RWPE2 (cell line): ENCODE results near the gene TDP2.

Experiments
- ATAC-seq: fragments of 200-7000 bp; cut with Tn5 transposase; 3 replicates; pipeline ENCODE4 v1.9.1; 2021; ENCODE audit warnings: low read depth
- DNase-seq: peaks from one replicate; pipeline ENCODE4 v3.0.0-alpha.2; 2020; ENCODE audit warnings: low spot score
- H3K27ac ChIP-seq: fragments of 450-650 bp; 2 replicates; pipeline ENCODE4 v1.5.1; 2017; ENCODE audit warnings: mild to moderate bottlenecking; ENCODE audit not compliant: poor library complexity, severe bottlenecking
- H3K27me3 ChIP-seq: fragments of 250-450 bp; sonication (Bioruptor Pico); 2 replicates; pipeline ENCODE4 v1.5.1; 2021; ENCODE audit warnings: mild to moderate bottlenecking, moderate library complexity; ENCODE audit not compliant: insufficient read depth, poor library complexity, severe bottlenecking
- H3K36me3 ChIP-seq: fragments of 250-450 bp; sonication (Bioruptor Pico); 2 replicates; pipeline ENCODE4 v1.5.1; 2020; ENCODE audit warnings: low read depth, mild to moderate bottlenecking, moderate library complexity
- H3K4me1 ChIP-seq: fragments of 250-450 bp; sonication (Bioruptor Pico); 2 replicates; pipeline ENCODE4 v1.5.1; 2021; ENCODE audit warnings: mild to moderate bottlenecking, moderate library complexity; ENCODE audit not compliant: insufficient read depth, poor library complexity, severe bottlenecking
- H3K4me3 ChIP-seq: fragments of 250-450 bp; sonication (Bioruptor Pico); 2 replicates; pipeline ENCODE4 v1.5.1; 2021; ENCODE audit warnings: mild to moderate bottlenecking, moderate library complexity; ENCODE audit not compliant: severe bottlenecking
- H3K9me3 ChIP-seq: fragments of 250-450 bp; sonication (Bioruptor Pico); 2 replicates; pipeline ENCODE4 v1.5.1; 2021; ENCODE audit warnings: mild to moderate bottlenecking, moderate library complexity; ENCODE audit not compliant: severe bottlenecking
- CTCF ChIP-seq: fragments of 450-650 bp; IDR thresholded peaks from one replicate; pipeline ENCODE4 v1.5.1; 2017; ENCODE audit warnings: mild to moderate bottlenecking, moderate library complexity; ENCODE audit not compliant: poor library complexity, severe bottlenecking

The TDP2 gene

GRCh38 chr6:24603241-24603640, 63.5 kb downstream of the TDP2 start:
- DNase-seq: no peak
- H3K4me1 ChIP-seq: no peaks in the 10 kb centered on the region
- H3K4me3 ChIP-seq: no peak overlapping the region
- no peaks in the 10 kb centered on the region for H3K9me3 ChIP-seq
- no peak for TF ChIP-seq CTCF
- H3K27me3 ChIP-seq: no peaks in the 10 kb centered on the region
- no peak for ATAC-seq
- no peaks in the 10 kb centered on the region for H3K36me3 ChIP-seq
- no peak overlapping the region for H3K27ac ChIP-seq

- H3K27me3 ChIP-seq: no peaks in the 10 kb centered on the region
- no peak for TF ChIP-seq CTCF
- DNase-seq: no peak
- no peak overlapping the region for H3K4me3 ChIP-seq
- no peaks in the 10 kb centered on the region for H3K4me1 ChIP-seq
- no peaks in the 10 kb centered on the region for H3K36me3 ChIP-seq
- no peaks in the 10 kb centered on the region for H3K9me3 ChIP-seq
- ATAC-seq: no peak
- no peak overlapping the region for H3K27ac ChIP-seq
These were observed 65.8 kb downstream of the TDP2 start for GRCh38 chr6:24600903-24601302.
